K562 (cell line): ENCODE measurements around the gene KDM2B. TPM values are rescaled to one million over a fixed set of nuclear protein-coding genes. Genes with fewer than 3 reads are reported as not detected.

Experiments
- BDP1 ChIP-seq: IDR thresholded peaks from 3 replicates; pipeline ENCODE4 v1.6.1; 2011; ENCODE audit not compliant: insufficient read length, insufficient read depth
- CAMTA2 ChIP-seq: fragments of 250-450 bp; sonication (Bioruptor Pico); conservative IDR thresholded peaks from 2 replicates; pipeline ENCODE4 v1.5.1; 2022
- DIDO1 ChIP-seq: fragments of 450-650 bp; IDR thresholded peaks from 2 replicates; pipeline ENCODE4 v1.6.1; 2016; ENCODE audit warnings: low read depth, missing biosample characterization, missing genetic modification characterization
- HDGF ChIP-seq: fragments of 450-650 bp; IDR thresholded peaks from 2 replicates; pipeline ENCODE4 v1.6.1; 2016
- JUN ChIP-seq, 2 experiments: sonication (generic) in 1 of 2; formaldehyde crosslinking in 1 of 2; IDR thresholded peaks; 2 replicates each; pipeline versions ENCODE4 v1.6.1 to v1.8.0; 2012 to 2022; ENCODE audit warnings: borderline replicate concordance in 2 of 2, mild to moderate bottlenecking in 2 of 2, improper control_type of control experiment in 1 of 2, low read depth in 1 of 2, low read length in 1 of 2, missing genetic modification reagents in 1 of 2
- KLF6 ChIP-seq: fragments of 250-450 bp; sonication (Bioruptor Pico); IDR thresholded peaks from 2 replicates; pipeline ENCODE4 v1.4.0; 2020; ENCODE audit warnings: mild to moderate bottlenecking, moderate library complexity, borderline replicate concordance
- NFATC3 ChIP-seq: fragments of 450-650 bp; IDR thresholded peaks from 2 replicates; pipeline ENCODE4 v1.6.1; 2017; ENCODE audit warnings: mild to moderate bottlenecking
- PML ChIP-seq: IDR thresholded peaks from 2 replicates; pipeline ENCODE4 v1.6.1; 2012; ENCODE audit warnings: low read length, inconsistent platforms
- RAD21 ChIP-seq, 2 experiments: fragments of 250-450 bp in 1 of 2; fragments of 450-650 bp in 1 of 2; sonication (Bioruptor Pico) in 1 of 2; formaldehyde crosslinking in 1 of 2; IDR thresholded peaks in 1 of 2; conservative IDR thresholded peaks in 1 of 2; 2 replicates each; pipeline versions ENCODE4 v1.4.0 to v1.8.0; 2020 to 2022; ENCODE audit warnings: mild to moderate bottlenecking in 2 of 2, moderate library complexity in 1 of 2
- RBM25 ChIP-seq: fragments of 200-400 bp; formaldehyde crosslinking; IDR thresholded peaks from 2 replicates; pipeline ENCODE4 v1.6.1; 2018; ENCODE audit warnings: low read length, low read depth, moderate library complexity; ENCODE audit not compliant: severe bottlenecking
- RCOR1 ChIP-seq, 2 experiments: IDR thresholded peaks; 2 replicates each; pipeline ENCODE4 v1.6.1; 2012; ENCODE audit warnings: low read depth in 2 of 2, low read length in 2 of 2, borderline replicate concordance in 1 of 2, improper control_type of control experiment in 1 of 2
- TBP ChIP-seq: optimal IDR thresholded peaks from 2 replicates; pipeline ENCODE3; 2011; ENCODE audit warnings: low read depth, low read length, improper control_type of control experiment
- polyA plus RNA-seq, 8 experiments: library from polyadenylated mRNA; depleted of rRNA in 4 of 8; stranded (reverse) in 5 of 8; unstranded in 3 of 8; fragments of >200 nt; fragmentation: Nextera tagmentation in 2 of 8; fragmentation: Illumina TruSeq in 1 of 8; extraction: Ambion mirVana in 2 of 8; extraction: Trizol in 1 of 8; gene quantifications; 2 replicates each; pipeline versions ENCODE4 v1.2.1 to v1.2.3, GENCODE V29; 2011 to 2014; ENCODE audit warnings: inconsistent platforms in 1 of 8, missing spikeins in 1 of 8
- total RNA-seq, 7 experiments: library from RNA; depleted of rRNA in 6 of 7; stranded (reverse); fragments of >200 nt in 6 of 7; fragmentation: Illumina TruSeq in 2 of 7; extraction: Trizol in 2 of 7; gene quantifications; 2 replicates each; pipeline versions ENCODE4 v1.2.1 to v1.2.3, GENCODE V29; 2011 to 2021; ENCODE audit warnings: low replicate concordance in 1 of 7
- TF ChIP-seq, protein P1 (sequence below): fragments of 250-450 bp; sonication (Bioruptor Pico); IDR thresholded peaks from 2 replicates; pipeline ENCODE4 v1.4.0; 2020
- TF ChIP-seq, protein P2 (sequence below): sonication (generic); formaldehyde crosslinking; IDR thresholded peaks from 2 replicates; pipeline ENCODE4 v1.8.1; 2023; ENCODE audit warnings: mild to moderate bottlenecking, missing genetic modification reagents, moderate library complexity
- TF ChIP-seq, protein P3 (sequence below): IDR thresholded peaks from 2 replicates; pipeline ENCODE4 v1.6.1; 2011; ENCODE audit not compliant: insufficient read length; ENCODE audit errors: extremely low read depth
- TF ChIP-seq, protein P4 (sequence below), 2 experiments: fragments of 450-650 bp in 1 of 2; sonication (generic) in 1 of 2; formaldehyde crosslinking; conservative IDR thresholded peaks; 2 replicates each; pipeline versions ENCODE4 v1.4.0 to v1.8.1; 2020 to 2022; ENCODE audit warnings: mild to moderate bottlenecking in 1 of 2, missing genetic modification reagents in 1 of 2
- TF ChIP-seq, protein P5 (sequence below): sonication (generic); formaldehyde crosslinking; IDR thresholded peaks from 2 replicates; pipeline ENCODE4 v1.8.1; 2023; ENCODE audit warnings: mild to moderate bottlenecking, missing genetic modification reagents
- TF ChIP-seq, protein P6 (sequence below): fragments of 250-450 bp; sonication (Bioruptor Pico); IDR thresholded peaks from 2 replicates; pipeline ENCODE4 v1.8.0; 2021; ENCODE audit warnings: moderate library complexity, mild to moderate bottlenecking, inconsistent platforms
- TF ChIP-seq, protein P7 (sequence below), 3 experiments: IDR thresholded peaks in 2 of 3; conservative IDR thresholded peaks in 1 of 3; 2 replicates each; pipeline ENCODE4 v1.5.1; 2011 to 2012; ENCODE audit warnings: low read length in 3 of 3, mild to moderate bottlenecking in 3 of 3, control low read depth in 2 of 3, improper control_type of control experiment in 1 of 3, inconsistent platforms in 1 of 3, low read depth in 1 of 3, mixed read lengths in 1 of 3, moderate library complexity in 1 of 3; ENCODE audit not compliant: insufficient read depth in 2 of 3

The KDM2B gene
- total and polyA plus RNA-seq, 9 of the 15 experiments (the other 6 are each of a cell fraction or from before 2014, with no cell fraction given) = 7.4 to 50.5 (median 22.5) TPM

DNA sequence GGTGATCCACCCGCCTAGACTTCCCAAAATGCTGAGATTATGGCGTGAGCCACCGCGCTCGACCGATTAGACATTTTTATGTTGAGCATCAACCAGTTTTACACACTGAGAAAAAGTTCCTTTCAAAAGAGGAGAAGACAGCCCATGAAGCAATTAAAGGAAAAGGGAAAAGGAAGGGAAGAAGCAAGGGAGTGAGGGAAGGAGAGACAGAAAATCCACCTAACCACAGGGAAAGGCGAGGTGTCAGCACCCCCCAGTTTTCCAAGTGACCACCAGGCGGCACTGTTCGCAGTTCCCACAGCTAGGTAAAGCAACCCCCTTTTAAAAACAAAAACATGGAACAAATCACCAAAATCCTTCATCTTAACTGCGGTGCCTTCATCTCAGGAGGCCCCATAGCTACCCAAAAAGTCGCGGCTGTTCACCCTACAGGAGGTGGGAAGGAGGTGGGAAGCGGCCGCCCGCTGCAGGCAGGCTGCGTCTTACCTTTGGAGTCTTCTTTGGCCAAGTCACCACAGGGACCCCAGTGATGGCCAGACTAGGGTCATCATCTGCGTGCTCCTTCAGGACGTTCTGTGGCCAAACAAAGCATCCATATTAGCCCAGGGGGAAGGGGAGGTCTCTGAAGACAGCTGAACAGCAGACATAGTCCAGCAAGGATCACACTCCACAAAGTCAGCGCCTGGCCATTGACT, 86.6 kb downstream of the KDM2B start (continued):
- TF ChIP-seq, protein P1, sequence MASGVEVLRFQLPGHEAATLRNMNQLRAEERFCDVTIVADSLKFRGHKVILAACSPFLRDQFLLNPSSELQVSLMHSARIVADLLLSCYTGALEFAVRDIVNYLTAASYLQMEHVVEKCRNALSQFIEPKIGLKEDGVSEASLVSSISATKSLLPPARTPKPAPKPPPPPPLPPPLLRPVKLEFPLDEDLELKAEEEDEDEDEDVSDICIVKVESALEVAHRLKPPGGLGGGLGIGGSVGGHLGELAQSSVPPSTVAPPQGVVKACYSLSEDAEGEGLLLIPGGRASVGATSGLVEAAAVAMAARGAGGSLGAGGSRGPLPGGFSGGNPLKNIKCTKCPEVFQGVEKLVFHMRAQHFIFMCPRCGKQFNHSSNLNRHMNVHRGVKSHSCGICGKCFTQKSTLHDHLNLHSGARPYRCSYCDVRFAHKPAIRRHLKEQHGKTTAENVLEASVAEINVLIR (CRISPR knock-in tag) = no peak
- no peak for TF ChIP-seq PML
- peak in 1 of 2 experiments; percentile 58; a peak in 2 of 4 replicates for TF ChIP-seq RAD21 (CRISPR knock-in tag; conservative IDR thresholded peaks at IDR 0.05 in 1 of 2, IDR thresholded peaks at IDR 0.05 in 1 of 2)
- TF ChIP-seq, protein P2, sequence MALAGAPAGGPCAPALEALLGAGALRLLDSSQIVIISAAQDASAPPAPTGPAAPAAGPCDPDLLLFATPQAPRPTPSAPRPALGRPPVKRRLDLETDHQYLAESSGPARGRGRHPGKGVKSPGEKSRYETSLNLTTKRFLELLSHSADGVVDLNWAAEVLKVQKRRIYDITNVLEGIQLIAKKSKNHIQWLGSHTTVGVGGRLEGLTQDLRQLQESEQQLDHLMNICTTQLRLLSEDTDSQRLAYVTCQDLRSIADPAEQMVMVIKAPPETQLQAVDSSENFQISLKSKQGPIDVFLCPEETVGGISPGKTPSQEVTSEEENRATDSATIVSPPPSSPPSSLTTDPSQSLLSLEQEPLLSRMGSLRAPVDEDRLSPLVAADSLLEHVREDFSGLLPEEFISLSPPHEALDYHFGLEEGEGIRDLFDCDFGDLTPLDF (CRISPR knock-in tag) = no peak
- no peak for TF ChIP-seq JUN (IDR thresholded peaks at IDR 0.05; ENCODE audit: borderline replicate concordance, low read depth, low read length)
- TF ChIP-seq JUN (CRISPR knock-in tag; IDR thresholded peaks at IDR 0.05; ENCODE audit: borderline replicate concordance) = no peak
- TF ChIP-seq HDGF = no peak
- TF ChIP-seq, protein P3, sequence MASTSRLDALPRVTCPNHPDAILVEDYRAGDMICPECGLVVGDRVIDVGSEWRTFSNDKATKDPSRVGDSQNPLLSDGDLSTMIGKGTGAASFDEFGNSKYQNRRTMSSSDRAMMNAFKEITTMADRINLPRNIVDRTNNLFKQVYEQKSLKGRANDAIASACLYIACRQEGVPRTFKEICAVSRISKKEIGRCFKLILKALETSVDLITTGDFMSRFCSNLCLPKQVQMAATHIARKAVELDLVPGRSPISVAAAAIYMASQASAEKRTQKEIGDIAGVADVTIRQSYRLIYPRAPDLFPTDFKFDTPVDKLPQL = no peak
- TF ChIP-seq RBM25 = no peak
- TF ChIP-seq, protein P4, sequence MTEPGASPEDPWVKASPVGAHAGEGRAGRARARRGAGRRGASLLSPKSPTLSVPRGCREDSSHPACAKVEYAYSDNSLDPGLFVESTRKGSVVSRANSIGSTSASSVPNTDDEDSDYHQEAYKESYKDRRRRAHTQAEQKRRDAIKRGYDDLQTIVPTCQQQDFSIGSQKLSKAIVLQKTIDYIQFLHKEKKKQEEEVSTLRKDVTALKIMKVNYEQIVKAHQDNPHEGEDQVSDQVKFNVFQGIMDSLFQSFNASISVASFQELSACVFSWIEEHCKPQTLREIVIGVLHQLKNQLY (CRISPR knock-in tag; conservative IDR thresholded peaks at IDR 0.05) = no peak
- TF ChIP-seq, protein P5, sequence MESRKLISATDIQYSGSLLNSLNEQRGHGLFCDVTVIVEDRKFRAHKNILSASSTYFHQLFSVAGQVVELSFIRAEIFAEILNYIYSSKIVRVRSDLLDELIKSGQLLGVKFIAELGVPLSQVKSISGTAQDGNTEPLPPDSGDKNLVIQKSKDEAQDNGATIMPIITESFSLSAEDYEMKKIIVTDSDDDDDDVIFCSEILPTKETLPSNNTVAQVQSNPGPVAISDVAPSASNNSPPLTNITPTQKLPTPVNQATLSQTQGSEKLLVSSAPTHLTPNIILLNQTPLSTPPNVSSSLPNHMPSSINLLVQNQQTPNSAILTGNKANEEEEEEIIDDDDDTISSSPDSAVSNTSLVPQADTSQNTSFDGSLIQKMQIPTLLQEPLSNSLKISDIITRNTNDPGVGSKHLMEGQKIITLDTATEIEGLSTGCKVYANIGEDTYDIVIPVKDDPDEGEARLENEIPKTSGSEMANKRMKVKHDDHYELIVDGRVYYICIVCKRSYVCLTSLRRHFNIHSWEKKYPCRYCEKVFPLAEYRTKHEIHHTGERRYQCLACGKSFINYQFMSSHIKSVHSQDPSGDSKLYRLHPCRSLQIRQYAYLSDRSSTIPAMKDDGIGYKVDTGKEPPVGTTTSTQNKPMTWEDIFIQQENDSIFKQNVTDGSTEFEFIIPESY (CRISPR knock-in tag) = peak; percentile 69
- no peak for TF ChIP-seq KLF6
- TF ChIP-seq BDP1 = no peak
- no peak for TF ChIP-seq DIDO1
- TF ChIP-seq NFATC3 = no peak
- TF ChIP-seq TBP = no peak
- no peak for TF ChIP-seq CAMTA2
- TF ChIP-seq RCOR1 (IDR thresholded peaks at IDR 0.05; ENCODE audit: borderline replicate concordance in 1 of 2, low read depth in 2 of 2, low read length in 2 of 2) = no peak
- TF ChIP-seq, protein P6, sequence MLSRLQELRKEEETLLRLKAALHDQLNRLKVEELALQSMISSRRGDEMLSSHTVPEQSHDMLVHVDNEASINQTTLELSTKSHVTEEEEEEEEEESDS = no peak
- TF ChIP-seq, protein P7, sequence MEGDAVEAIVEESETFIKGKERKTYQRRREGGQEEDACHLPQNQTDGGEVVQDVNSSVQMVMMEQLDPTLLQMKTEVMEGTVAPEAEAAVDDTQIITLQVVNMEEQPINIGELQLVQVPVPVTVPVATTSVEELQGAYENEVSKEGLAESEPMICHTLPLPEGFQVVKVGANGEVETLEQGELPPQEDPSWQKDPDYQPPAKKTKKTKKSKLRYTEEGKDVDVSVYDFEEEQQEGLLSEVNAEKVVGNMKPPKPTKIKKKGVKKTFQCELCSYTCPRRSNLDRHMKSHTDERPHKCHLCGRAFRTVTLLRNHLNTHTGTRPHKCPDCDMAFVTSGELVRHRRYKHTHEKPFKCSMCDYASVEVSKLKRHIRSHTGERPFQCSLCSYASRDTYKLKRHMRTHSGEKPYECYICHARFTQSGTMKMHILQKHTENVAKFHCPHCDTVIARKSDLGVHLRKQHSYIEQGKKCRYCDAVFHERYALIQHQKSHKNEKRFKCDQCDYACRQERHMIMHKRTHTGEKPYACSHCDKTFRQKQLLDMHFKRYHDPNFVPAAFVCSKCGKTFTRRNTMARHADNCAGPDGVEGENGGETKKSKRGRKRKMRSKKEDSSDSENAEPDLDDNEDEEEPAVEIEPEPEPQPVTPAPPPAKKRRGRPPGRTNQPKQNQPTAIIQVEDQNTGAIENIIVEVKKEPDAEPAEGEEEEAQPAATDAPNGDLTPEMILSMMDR (IDR thresholded peaks at IDR 0.05 in 2 of 3, conservative IDR thresholded peaks at IDR 0.05 in 1 of 3; ENCODE audit: insufficient read depth in 2 of 3, low read depth in 1 of 3, low read length in 3 of 3) = peak; percentile 76 to 96 (median 84)
